Nephron (organoid): ENCODE measurements around the gene SLC22A23.

Source experiments
- H3K27ac Mint-ChIP-seq, 3 experiments: 2 replicates each; pipeline ENCODE4 v1.8.0; 2020; ENCODE audit warnings: mixed read lengths in 3 of 3, mild to moderate bottlenecking in 2 of 3, moderate library complexity in 1 of 3
- H3K27me3 Mint-ChIP-seq: 2 replicates; pipeline ENCODE4 v1.8.0; 2021; ENCODE audit warnings: low read depth, mild to moderate bottlenecking, moderate library complexity, mixed read lengths
- H3K36me3 Mint-ChIP-seq: 2 replicates; pipeline ENCODE4 v1.8.0; 2020; ENCODE audit warnings: low read depth, mixed read lengths
- H3K4me1 Mint-ChIP-seq: 2 replicates; pipeline ENCODE4 v1.8.0; 2020; ENCODE audit warnings: mixed read lengths
- H3K4me3 Mint-ChIP-seq, 3 experiments: 2 replicates each; pipeline ENCODE4 v1.8.0; 2020; ENCODE audit warnings: mild to moderate bottlenecking in 3 of 3, mixed read lengths in 3 of 3, moderate library complexity in 2 of 3
- H3K9me3 Mint-ChIP-seq: 2 replicates; pipeline ENCODE4 v1.8.0; 2020; ENCODE audit warnings: mixed read lengths
- CTCF ChIP-seq, 3 experiments: fragments of 200-600 bp; sonication (generic); IDR thresholded peaks; one replicate each; pipeline ENCODE4 v1.5.0; 2021; ENCODE audit warnings: antibody characterized with exemption in 3 of 3; ENCODE audit not compliant: unreplicated experiment in 3 of 3

The SLC22A23 gene

DNA sequence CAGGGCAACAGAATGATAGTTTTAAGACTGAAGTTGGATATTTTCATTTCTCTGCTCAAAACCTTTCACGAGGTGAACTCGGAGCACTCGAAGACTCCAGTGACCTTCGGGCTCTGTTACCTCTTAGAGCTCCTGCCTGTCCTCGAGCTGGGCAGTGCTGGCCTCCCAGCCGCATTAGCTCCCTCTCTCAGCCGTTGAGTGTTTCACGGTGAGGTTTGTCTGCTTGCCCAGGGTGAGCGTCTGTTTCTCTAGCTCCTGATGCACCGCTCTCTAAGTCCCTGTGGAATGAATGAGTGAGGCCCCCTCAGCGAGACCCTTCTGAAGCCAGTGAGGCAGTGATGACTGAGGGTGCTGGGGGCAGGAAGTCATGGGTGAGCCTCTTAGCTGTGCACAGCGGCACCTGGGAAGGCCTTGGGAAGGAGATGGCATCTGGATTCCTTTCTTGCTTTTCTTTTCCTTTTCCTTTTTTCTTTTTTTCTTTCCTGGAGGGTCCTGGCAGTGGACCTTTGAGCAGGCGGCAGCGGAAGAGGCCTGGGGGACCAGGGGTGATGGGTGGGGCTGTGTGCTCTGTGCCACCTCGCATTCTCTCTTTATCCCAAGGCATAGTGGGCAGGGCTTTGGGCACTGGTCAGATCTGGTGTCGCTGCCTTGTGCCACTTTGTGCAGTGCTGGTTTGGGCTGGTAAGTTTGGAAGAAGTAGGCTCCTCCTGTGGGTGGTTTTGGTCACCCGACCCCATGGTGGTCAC is 195.9 kb downstream of the SLC22A23 start:
- Mint-ChIP-seq H3K36me3 (no peaks in the 10 kb centered on the region), H3K4me1 (peaks cover 40% of the 10 kb centered on the region), H3K27ac (peak overlapping the region in 2 of 3 experiments; percentile 5 to 34), H3K4me3 (peak overlapping the region; percentile 92 to 97 (median 93)), H3K27me3 (peaks cover 4% of the 10 kb centered on the region), H3K9me3 (no peaks in the 10 kb centered on the region)
- no peak for TF ChIP-seq CTCF (IDR thresholded peaks at IDR 0.05; ENCODE audit: unreplicated experiment in 3 of 3)

GRCh38 chr6:3260296-3260695 is 196.6 kb downstream of the SLC22A23 start:
- no peaks in the 10 kb centered on the region for H3K9me3 Mint-ChIP-seq
- no peak overlapping the region for H3K27ac Mint-ChIP-seq
- H3K4me3 Mint-ChIP-seq = peak overlapping the region; percentile 92 to 97 (median 93)
- H3K36me3 Mint-ChIP-seq = no peaks in the 10 kb centered on the region
- H3K27me3 Mint-ChIP-seq = peaks cover 4% of the 10 kb centered on the region
- H3K4me1 Mint-ChIP-seq = peaks cover 39% of the 10 kb centered on the region
- TF ChIP-seq CTCF (IDR thresholded peaks at IDR 0.05; ENCODE audit: unreplicated experiment in 3 of 3) = no peak

- Mint-ChIP-seq H3K27ac (peak overlapping the region; percentile 61 to 97 (median 88)), H3K4me3 (peak overlapping the region; percentile 92 to 97 (median 93)), H3K36me3 (no peaks in the 10 kb centered on the region), H3K4me1 (peaks cover 32% of the 10 kb centered on the region), H3K9me3 (no peaks in the 10 kb centered on the region), H3K27me3 (peaks cover 4% of the 10 kb centered on the region)
- TF ChIP-seq CTCF (IDR thresholded peaks at IDR 0.05; ENCODE audit: unreplicated experiment in 3 of 3) = no peak
Measured at GRCh38 chr6:3259491-3259958, 197.3 kb downstream of the SLC22A23 start.

DNA sequence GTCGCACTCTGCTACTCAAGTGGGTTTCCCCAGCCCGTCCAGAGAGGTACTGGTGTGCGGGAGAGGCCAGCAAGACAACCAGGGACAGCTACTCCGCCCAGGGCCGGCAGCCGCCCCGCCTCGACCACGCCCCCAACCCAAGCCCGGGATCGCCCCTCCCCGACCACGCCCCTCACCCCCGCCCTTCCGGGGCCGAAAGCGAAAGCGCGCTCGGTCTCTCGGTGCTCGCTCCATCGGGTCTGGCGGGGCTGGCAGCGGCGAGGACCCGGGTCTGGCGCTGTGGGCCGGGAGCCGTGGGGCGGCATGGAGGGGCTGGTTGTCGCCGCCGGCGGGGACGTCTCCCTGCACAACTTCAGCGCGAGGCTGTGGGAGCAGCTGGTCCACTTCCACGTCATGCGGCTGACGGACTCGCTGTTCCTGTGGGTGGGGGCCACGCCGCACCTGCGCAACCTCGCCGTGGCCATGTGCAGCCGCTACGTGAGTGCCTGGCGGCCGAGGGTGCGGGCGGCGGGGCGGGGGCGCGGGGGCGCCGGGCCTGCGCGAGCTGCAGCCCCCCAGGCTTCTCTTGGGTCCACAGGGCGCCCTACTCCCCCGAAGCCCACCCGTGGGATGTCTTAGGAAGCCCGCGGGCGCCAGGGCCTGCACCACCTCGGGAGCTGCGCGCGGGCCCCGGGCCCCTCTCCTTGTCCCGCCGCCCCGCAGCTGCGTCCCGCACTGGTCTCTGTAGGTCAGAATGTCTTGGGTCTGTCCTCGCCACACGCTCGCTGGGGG is 197.9 kb downstream of the SLC22A23 start, which contains the start of gene PSMG4:
Gene PSMG4, plus strand, starts transcription at position 228 of the 771 bp plus-strand sequence. Its CDS starts 76 bp downstream, at position 304.
- TF ChIP-seq CTCF (IDR thresholded peaks at IDR 0.05; ENCODE audit: unreplicated experiment in 3 of 3) = no peak
- peaks cover 31% of the 10 kb centered on the region for H3K4me1 Mint-ChIP-seq
- H3K4me3 Mint-ChIP-seq = peak within 1 kb of the TSS; percentile 92 to 97 (median 93)
- H3K27me3 Mint-ChIP-seq = peaks cover 4% of the 10 kb centered on the region
- H3K9me3 Mint-ChIP-seq = no peaks in the 10 kb centered on the region
- H3K36me3 Mint-ChIP-seq = no peaks in the 10 kb centered on the region
- peak within 1 kb of the TSS; percentile 61 to 97 (median 88) for H3K27ac Mint-ChIP-seq

GRCh38 chr6:3258201-3258600 is 198.6 kb downstream of the SLC22A23 start:
- peaks cover 4% of the 10 kb centered on the region for H3K27me3 Mint-ChIP-seq
- H3K4me3 Mint-ChIP-seq = peak overlapping the region; percentile 76 to 83 (median 82)
- no peak overlapping the region for H3K27ac Mint-ChIP-seq

More at GRCh38 chr6:3258201-3258600, 198.6 kb downstream of the SLC22A23 start:
- Mint-ChIP-seq H3K36me3 (no peaks in the 10 kb centered on the region), H3K4me1 (peaks cover 26% of the 10 kb centered on the region), H3K9me3 (no peaks in the 10 kb centered on the region)
- TF ChIP-seq CTCF (IDR thresholded peaks at IDR 0.05; ENCODE audit: unreplicated experiment in 3 of 3) = no peak
